Epithelial cell of esophagus (primary cell): ENCODE results near the gene EEF1AKMT3.

ENCODE experiments used
- DNase-seq: peaks from one replicate; pipeline ENCODE4 v3.0.0; 2010; ENCODE audit warnings: low read depth
- H3K4me3 ChIP-seq: 2 replicates; pipeline ENCODE4 v1.5.1; 2011; ENCODE audit warnings: mild to moderate bottlenecking, low read length, control low read depth
- TF ChIP-seq, protein P1 (sequence below): IDR thresholded peaks from 2 replicates; pipeline ENCODE4 v1.5.1; 2011; ENCODE audit warnings: low read depth, mild to moderate bottlenecking, low read length, control low read depth, inconsistent platforms; ENCODE audit not compliant: insufficient read depth; ENCODE audit errors: missing control alignments

Gene EEF1AKMT3

GRCh38 chr12:57746025-57746424, 26.4 kb upstream of the EEF1AKMT3 start:
- DNase-seq, result no peak
- peak overlapping the region; percentile 94 for H3K4me3 ChIP-seq
- TF ChIP-seq, protein P1, sequence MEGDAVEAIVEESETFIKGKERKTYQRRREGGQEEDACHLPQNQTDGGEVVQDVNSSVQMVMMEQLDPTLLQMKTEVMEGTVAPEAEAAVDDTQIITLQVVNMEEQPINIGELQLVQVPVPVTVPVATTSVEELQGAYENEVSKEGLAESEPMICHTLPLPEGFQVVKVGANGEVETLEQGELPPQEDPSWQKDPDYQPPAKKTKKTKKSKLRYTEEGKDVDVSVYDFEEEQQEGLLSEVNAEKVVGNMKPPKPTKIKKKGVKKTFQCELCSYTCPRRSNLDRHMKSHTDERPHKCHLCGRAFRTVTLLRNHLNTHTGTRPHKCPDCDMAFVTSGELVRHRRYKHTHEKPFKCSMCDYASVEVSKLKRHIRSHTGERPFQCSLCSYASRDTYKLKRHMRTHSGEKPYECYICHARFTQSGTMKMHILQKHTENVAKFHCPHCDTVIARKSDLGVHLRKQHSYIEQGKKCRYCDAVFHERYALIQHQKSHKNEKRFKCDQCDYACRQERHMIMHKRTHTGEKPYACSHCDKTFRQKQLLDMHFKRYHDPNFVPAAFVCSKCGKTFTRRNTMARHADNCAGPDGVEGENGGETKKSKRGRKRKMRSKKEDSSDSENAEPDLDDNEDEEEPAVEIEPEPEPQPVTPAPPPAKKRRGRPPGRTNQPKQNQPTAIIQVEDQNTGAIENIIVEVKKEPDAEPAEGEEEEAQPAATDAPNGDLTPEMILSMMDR, result no peak

DNA sequence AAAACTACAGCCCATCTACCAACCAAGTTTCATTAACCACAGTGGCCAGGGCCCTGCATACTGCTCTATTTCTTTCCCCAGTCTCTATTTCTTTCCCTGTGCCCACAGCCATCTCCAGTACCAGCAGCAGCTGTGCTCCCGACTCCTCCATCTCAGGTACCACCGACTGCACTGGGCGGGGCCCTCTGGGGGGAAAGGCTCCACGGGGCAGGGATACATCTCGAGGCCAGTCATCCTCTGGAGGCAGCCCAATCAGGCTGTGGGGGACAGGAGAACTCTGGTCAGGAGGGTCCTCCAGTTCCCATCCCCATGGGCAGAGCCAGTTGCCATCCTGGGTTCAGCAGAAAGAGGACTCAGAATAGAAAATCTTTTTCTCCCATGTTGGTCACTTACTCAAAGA, 23.4 kb upstream of the EEF1AKMT3 start:
- no peak for DNase-seq
- H3K4me3 ChIP-seq, result no peak overlapping the region
- TF ChIP-seq, protein P1, result no peak

- DNase-seq, result no peak
- H3K4me3 ChIP-seq, result peak overlapping the region; percentile 94
- TF ChIP-seq, protein P1, result no peak
Observed at GRCh38 chr12:57750561-57751431, 21.6 kb upstream of the EEF1AKMT3 start.

DNA sequence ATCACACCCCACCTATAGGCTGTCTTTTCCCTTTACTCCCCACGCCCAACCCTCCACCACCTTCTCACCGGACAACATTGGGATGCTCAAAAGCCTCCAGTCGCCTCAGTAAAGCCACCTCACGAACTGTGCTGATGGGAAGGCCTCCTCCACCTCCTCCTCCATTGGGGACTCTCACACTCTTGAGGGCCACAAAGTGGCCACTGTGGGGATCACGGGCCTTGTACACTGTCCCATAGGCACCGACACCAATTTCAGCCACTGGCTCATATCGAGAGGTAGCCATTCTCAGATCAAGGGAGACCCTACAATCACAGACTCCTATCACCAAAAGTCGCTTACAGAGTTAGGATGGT, 21.0 kb upstream of the EEF1AKMT3 start:
- DNase-seq, result no peak
- TF ChIP-seq, protein P1, result no peak
- peak overlapping the region; percentile 94 for H3K4me3 ChIP-seq

GRCh38 chr12:57751788-57752667, 20.4 kb upstream of the EEF1AKMT3 start, which contains the start of gene CDK4:
Gene CDK4, minus strand, starts transcription at chr12:57752310. Its CDS starts 593 bp downstream, at chr12:57751717.
- TF ChIP-seq, protein P1, result no peak
- H3K4me3 ChIP-seq, result peak within 1 kb of the TSS; percentile 94
- peak; percentile 100 for DNase-seq

DNA sequence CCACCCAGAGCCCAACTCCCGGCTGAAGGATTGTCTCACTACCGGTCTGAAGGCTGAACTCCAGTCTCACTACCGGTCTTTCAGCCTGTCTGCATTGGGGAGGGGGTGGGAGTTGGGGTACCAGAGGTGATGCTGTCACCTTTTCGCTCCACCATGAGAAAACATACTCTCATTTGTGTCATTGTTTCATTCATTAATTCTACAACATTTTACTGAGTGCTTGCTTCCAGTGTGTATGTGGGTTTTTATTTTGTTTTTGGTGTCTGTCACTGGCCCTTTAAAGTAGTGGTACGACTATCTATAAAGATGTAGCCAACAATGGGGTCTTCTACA, 19.8 kb upstream of the EEF1AKMT3 start:
- DNase-seq, result no peak
- TF ChIP-seq, protein P1, result no peak
- peak overlapping the region; percentile 94 for H3K4me3 ChIP-seq
